Neural progenitor cell (in vitro differentiated cells): ENCODE measurements around the gene CRISPLD2. TPM values are rescaled to one million over a fixed set of nuclear protein-coding genes. Genes with fewer than 3 reads are reported as not detected.
A peak's percentile ranks its signal among the peaks of the same experiment; 100 is the strongest.

Experiments used
- DNase-seq: peaks from one replicate; pipeline ENCODE4 v3.0.0-alpha.2; 2016; ENCODE audit warnings: low spot score
- H2AFZ ChIP-seq: fragments of 200-600 bp; sonication (generic); replicated peaks from 2 replicates; pipeline ENCODE4 v1.6.1; 2016; ENCODE audit warnings: antibody characterized with exemption
- H3F3A ChIP-seq: fragments of 200-600 bp; sonication (generic); 2 replicates; pipeline ENCODE4 v1.6.1; 2016; ENCODE audit warnings: antibody characterized with exemption, low read depth
- H3K27ac ChIP-seq: fragments of 200-600 bp; sonication (generic); 2 replicates; pipeline ENCODE4 v1.5.1; 2016; ENCODE audit warnings: mild to moderate bottlenecking
- H3K27me3 ChIP-seq: fragments of 200-600 bp; sonication (generic); 2 replicates; pipeline ENCODE4 v1.6.1; 2016; ENCODE audit warnings: mild to moderate bottlenecking, moderate library complexity
- H3K36me3 ChIP-seq: fragments of 200-600 bp; sonication (generic); 2 replicates; pipeline ENCODE4 v1.5.1; 2016
- H3K4me1 ChIP-seq: fragments of 200-600 bp; sonication (generic); 2 replicates; pipeline ENCODE4 v1.6.1; 2016; ENCODE audit warnings: mixed run types
- H3K4me2 ChIP-seq: fragments of 200-600 bp; sonication (generic); 2 replicates; pipeline ENCODE4 v1.6.1; 2016
- H3K4me3 ChIP-seq: fragments of 200-600 bp; sonication (generic); 2 replicates; pipeline ENCODE4 v1.5.1; 2016
- H3K79me2 ChIP-seq: fragments of 200-600 bp; sonication (generic); 2 replicates; pipeline ENCODE4 v1.6.1; 2016; ENCODE audit warnings: low read depth
- H3K9ac ChIP-seq: fragments of 200-600 bp; sonication (generic); 2 replicates; pipeline ENCODE4 v1.6.1; 2016
- H3K9me3 ChIP-seq: fragments of 200-600 bp; sonication (generic); 2 replicates; pipeline ENCODE4 v1.5.1; 2016; ENCODE audit warnings: low read depth
- H4K20me1 ChIP-seq: fragments of 200-600 bp; sonication (generic); 2 replicates; pipeline ENCODE4 v1.6.1; 2016; ENCODE audit warnings: low read depth
- H3K27ac Mint-ChIP-seq: 3 replicates; pipeline ENCODE4 v1.8.0; 2021; ENCODE audit warnings: mixed read lengths
- H3K27me3 Mint-ChIP-seq: 2 replicates; pipeline ENCODE4 v1.8.0; 2022; ENCODE audit warnings: low read depth, mild to moderate bottlenecking, inconsistent platforms, moderate library complexity, mixed read lengths; ENCODE audit not compliant: insufficient read depth
- H3K36me3 Mint-ChIP-seq: 3 replicates; pipeline ENCODE4 v1.8.0; 2021; ENCODE audit warnings: mixed read lengths
- H3K4me1 Mint-ChIP-seq: 3 replicates; pipeline ENCODE4 v1.8.0; 2021; ENCODE audit warnings: mixed read lengths
- H3K4me3 Mint-ChIP-seq: 3 replicates; pipeline ENCODE4 v1.8.0; 2021; ENCODE audit warnings: mild to moderate bottlenecking, moderate library complexity, mixed read lengths
- H3K9me3 Mint-ChIP-seq: 3 replicates; pipeline ENCODE4 v1.8.0; 2020; ENCODE audit warnings: mixed read lengths
- EZH2 ChIP-seq: fragments of 200-600 bp; sonication (generic); IDR thresholded peaks from 2 replicates; pipeline ENCODE4 v1.6.1; 2017; ENCODE audit warnings: antibody characterized with exemption, mild to moderate bottlenecking, moderate library complexity
- EZH2phosphoT487 ChIP-seq: fragments of 200-600 bp; sonication (generic); IDR thresholded peaks from 2 replicates; pipeline ENCODE4 v1.6.1; 2017; ENCODE audit warnings: antibody characterized with exemption
- total RNA-seq: library from RNA; depleted of rRNA; stranded (reverse); fragments of >200 nt; gene quantifications from 2 replicates; pipeline ENCODE4 v1.2.3, GENCODE V29; 2015; ENCODE audit warnings: low replicate concordance
- TF ChIP-seq, protein P1 (sequence below): fragments of 200-600 bp; sonication (generic); IDR thresholded peaks from 2 replicates; pipeline ENCODE4 v1.5.1; 2017; ENCODE audit warnings: antibody characterized with exemption, mild to moderate bottlenecking

Gene CRISPLD2
- total RNA-seq, 1 donor from 2014 or later: 0.11 TPM

DNA sequence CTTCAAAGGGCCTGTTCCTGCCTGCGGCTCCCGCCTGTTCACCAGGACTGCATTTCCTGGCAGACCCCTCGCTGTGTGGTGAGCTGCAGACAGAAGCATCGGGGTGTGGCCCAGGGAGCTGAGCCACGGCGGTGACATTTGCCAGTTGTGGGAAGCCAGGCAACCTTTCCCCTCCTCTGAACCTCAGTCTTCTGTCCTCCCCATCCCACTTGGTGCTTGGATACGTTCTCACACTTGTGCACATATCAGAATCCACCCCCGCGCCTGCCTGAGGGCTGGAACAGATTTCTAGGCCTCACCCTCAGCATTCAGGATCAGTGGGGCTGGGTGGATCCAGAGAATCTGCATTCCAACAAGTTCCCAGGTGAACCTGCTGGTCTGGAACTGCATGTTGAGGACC lies 63.5 kb downstream of the CRISPLD2 start:
- Histone ChIP-seq H3F3A (peaks cover 8% of the 10 kb centered on the region), H3K27ac (no peak overlapping the region), H3K9me3 (no peaks in the 10 kb centered on the region), H3K27me3 (no peaks in the 10 kb centered on the region), H3K4me1 (peaks cover 15% of the 10 kb centered on the region), H4K20me1 (no peaks in the 10 kb centered on the region), H3K4me2 (no peak overlapping the region), H3K9ac (no peak overlapping the region), H3K36me3 (no peaks in the 10 kb centered on the region), H3K4me3 (no peak overlapping the region), H3K79me2 (no peaks in the 10 kb centered on the region), H2AFZ (no peak overlapping the region)
- no peak overlapping the region for H3K27ac Mint-ChIP-seq
- peaks cover 9% of the 10 kb centered on the region for H3K9me3 Mint-ChIP-seq
- H3K36me3 Mint-ChIP-seq: no peaks in the 10 kb centered on the region
- H3K27me3 Mint-ChIP-seq: peaks cover 18% of the 10 kb centered on the region
- DNase-seq: no peak
- H3K4me3 Mint-ChIP-seq: no peak overlapping the region
- TF ChIP-seq EZH2phosphoT487 (no peak), EZH2 (no peak)
- TF ChIP-seq, protein P1, sequence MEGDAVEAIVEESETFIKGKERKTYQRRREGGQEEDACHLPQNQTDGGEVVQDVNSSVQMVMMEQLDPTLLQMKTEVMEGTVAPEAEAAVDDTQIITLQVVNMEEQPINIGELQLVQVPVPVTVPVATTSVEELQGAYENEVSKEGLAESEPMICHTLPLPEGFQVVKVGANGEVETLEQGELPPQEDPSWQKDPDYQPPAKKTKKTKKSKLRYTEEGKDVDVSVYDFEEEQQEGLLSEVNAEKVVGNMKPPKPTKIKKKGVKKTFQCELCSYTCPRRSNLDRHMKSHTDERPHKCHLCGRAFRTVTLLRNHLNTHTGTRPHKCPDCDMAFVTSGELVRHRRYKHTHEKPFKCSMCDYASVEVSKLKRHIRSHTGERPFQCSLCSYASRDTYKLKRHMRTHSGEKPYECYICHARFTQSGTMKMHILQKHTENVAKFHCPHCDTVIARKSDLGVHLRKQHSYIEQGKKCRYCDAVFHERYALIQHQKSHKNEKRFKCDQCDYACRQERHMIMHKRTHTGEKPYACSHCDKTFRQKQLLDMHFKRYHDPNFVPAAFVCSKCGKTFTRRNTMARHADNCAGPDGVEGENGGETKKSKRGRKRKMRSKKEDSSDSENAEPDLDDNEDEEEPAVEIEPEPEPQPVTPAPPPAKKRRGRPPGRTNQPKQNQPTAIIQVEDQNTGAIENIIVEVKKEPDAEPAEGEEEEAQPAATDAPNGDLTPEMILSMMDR: no peak
- H3K4me1 Mint-ChIP-seq: peaks cover 39% of the 10 kb centered on the region

DNA sequence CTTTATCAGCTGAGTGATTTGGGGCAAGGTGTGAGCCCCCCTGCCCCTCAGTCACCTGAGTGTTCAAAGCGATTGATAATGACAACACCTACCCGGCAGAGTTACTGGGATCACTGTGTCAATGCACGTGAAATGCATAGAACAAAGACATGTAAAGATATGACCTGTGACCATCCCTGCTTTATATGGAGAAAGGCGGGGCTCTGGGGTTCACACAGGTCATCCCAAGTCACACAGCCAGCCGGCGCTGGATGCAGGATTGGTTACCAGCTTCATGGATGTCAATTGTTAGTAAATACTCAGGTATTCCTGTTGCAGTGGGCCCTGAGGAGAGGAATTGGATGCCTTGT lies 64.4 kb downstream of the CRISPLD2 start:
- no peak overlapping the region for H3K4me3 ChIP-seq

DNA sequence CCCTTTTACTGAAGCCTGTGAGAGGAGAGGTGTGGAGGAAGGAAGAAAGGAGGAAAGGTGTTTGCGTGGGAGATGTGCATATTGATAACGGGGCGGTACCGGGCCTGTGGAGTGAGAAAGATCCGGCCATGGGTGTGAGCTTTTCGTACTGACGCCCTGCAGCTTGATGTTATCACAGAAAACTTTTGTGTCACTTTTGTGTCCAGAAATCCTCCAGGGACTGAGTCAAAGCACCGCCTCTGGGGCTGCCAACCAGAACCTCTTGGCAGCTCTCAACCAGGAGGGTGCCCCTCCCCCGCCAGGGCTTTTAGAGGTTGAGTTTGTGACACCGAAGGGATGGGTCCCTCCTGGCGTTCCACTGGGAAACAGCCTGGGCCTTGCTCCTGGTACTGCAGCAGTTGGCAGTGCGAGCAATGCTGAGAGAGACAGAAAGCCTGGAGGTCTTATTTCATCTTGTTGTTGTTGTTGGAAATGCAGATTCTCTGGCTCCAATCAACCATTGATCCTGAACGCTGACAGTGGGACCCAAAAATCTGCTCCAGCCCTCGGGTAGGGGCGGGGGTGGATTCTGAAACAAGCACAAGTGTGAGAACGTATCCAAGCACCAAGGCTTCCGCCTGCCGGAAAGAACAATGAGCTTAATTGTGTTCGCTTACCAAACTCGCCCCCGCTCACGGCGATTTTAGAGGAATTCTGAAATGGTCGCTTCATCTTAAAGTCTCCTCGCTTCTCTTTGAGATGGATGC lies 65.0 kb downstream of the CRISPLD2 start:
- peak overlapping the region; percentile 67 for H3K4me2 ChIP-seq
- peaks cover 37% of the 10 kb centered on the region for H3K4me1 Mint-ChIP-seq
- peak overlapping the region; percentile 43 for H3K27ac Mint-ChIP-seq
- H3K36me3 ChIP-seq: no peaks in the 10 kb centered on the region
- peaks cover 15% of the 10 kb centered on the region for H3K27me3 Mint-ChIP-seq
- peak overlapping the region; percentile 100 for H2AFZ ChIP-seq
- peaks cover 15% of the 10 kb centered on the region for H3K4me1 ChIP-seq
- H3K9ac ChIP-seq: no peak overlapping the region
- TF ChIP-seq EZH2phosphoT487 (no peak), EZH2 (no peak)
- TF ChIP-seq, protein P1: no peak
- H3K4me3 Mint-ChIP-seq: peak overlapping the region; percentile 2
- H3K9me3 Mint-ChIP-seq: peaks cover 8% of the 10 kb centered on the region
- peaks cover 8% of the 10 kb centered on the region for H3F3A ChIP-seq
- H3K27me3 ChIP-seq: no peaks in the 10 kb centered on the region
- DNase-seq: peak; percentile 41
- H3K27ac ChIP-seq: no peak overlapping the region
- H3K79me2 ChIP-seq: no peaks in the 10 kb centered on the region
- H3K36me3 Mint-ChIP-seq: no peaks in the 10 kb centered on the region
- no peaks in the 10 kb centered on the region for H3K9me3 ChIP-seq
- H3K4me3 ChIP-seq: no peak overlapping the region
- H4K20me1 ChIP-seq: no peaks in the 10 kb centered on the region

More for the DNA sequence above, 64.4 kb downstream of the CRISPLD2 start:
- Mint-ChIP-seq H3K9me3 (peaks cover 8% of the 10 kb centered on the region), H3K36me3 (no peaks in the 10 kb centered on the region), H3K27ac (peak overlapping the region; percentile 43), H3K4me1 (peaks cover 39% of the 10 kb centered on the region), H3K27me3 (peaks cover 15% of the 10 kb centered on the region), H3K4me3 (peak overlapping the region; percentile 2)
- Histone ChIP-seq H3F3A (peaks cover 8% of the 10 kb centered on the region), H3K9me3 (no peaks in the 10 kb centered on the region), H3K27ac (no peak overlapping the region), H3K36me3 (no peaks in the 10 kb centered on the region), H3K9ac (no peak overlapping the region), H3K27me3 (no peaks in the 10 kb centered on the region), H3K4me2 (no peak overlapping the region), H2AFZ (peak overlapping the region; percentile 100), H3K79me2 (no peaks in the 10 kb centered on the region), H4K20me1 (no peaks in the 10 kb centered on the region), H3K4me1 (peaks cover 15% of the 10 kb centered on the region)
- TF ChIP-seq, protein P1: no peak
- TF ChIP-seq EZH2: no peak
- no peak for TF ChIP-seq EZH2phosphoT487
- DNase-seq: no peak
